ENCODE data around the gene TRIM67. TPM values are rescaled to one million over a fixed set of nuclear protein-coding genes. Genes with fewer than 3 reads are reported as not detected.
A peak's percentile ranks its signal among the peaks of the same experiment; 100 is the strongest.

TRIM67 gene
- total and polyA plus RNA-seq, 9 of the 15 experiments (the other 6 are each of a cell fraction or from before 2014, with no cell fraction given) = 0.04 to 0.60 (median 0.31) TPM

- peak; percentile 45; the same call in 1 of the 2 replicates for TF ChIP-seq MGA (IDR thresholded peaks at IDR 0.05)
- no peak for TF ChIP-seq ATF1 (CRISPR knock-in tag; IDR thresholded peaks at IDR 0.05)
- peak; percentile 82 for TF ChIP-seq ATF1 (tag; IDR thresholded peaks at IDR 0.05)
- peak; percentile 57 for TF ChIP-seq RAD51 (IDR thresholded peaks at IDR 0.05; ENCODE audit: borderline replicate concordance, low read depth)
- no peak for TF ChIP-seq RBM17 (IDR thresholded peaks at IDR 0.05; ENCODE audit: borderline replicate concordance, low read depth, low read length)
- no peak for TF ChIP-seq CBX2 (IDR thresholded peaks at IDR 0.05; ENCODE audit: insufficient read depth, low read length, poor library complexity, severe bottlenecking)
Observed at GRCh38 chr1:231159963-231160761, 1.7 kb upstream of the TRIM67 start (continued).

All from K562 (cell line).